Kidney (tissue), 14 donors: ENCODE results near the gene FAM120A. TPM values are rescaled to one million over a fixed set of nuclear protein-coding genes. Genes with fewer than 3 reads are reported as not detected.

Experiments
- DNase-seq, 5 donors: peaks; one replicate each; pipeline ENCODE4 v3.0.0-alpha.2; 2013 to 2020
- FAIRE-seq: peaks from 2 replicates; lab custom pipeline; 2012; peaks lifted over from hg19 to GRCh38; lab: Jason Lieb, UNC
- H3K27ac ChIP-seq, 2 donors: one replicate each; pipeline ENCODE4 v1.7.0; 2013; ENCODE audit warnings: low read depth in 2 of 2, low read length in 2 of 2, inconsistent platforms in 1 of 2
- H3K27me3 ChIP-seq: one replicate; pipeline ENCODE4 v1.7.1; 2013; ENCODE audit warnings: low read length, inconsistent platforms; ENCODE audit not compliant: control insufficient read depth, insufficient read depth
- H3K36me3 ChIP-seq, 3 donors: one replicate each; pipeline versions ENCODE4 v1.7.0 to v1.7.1; 2013; ENCODE audit warnings: low read length in 3 of 3, control low read depth in 1 of 3, inconsistent platforms in 1 of 3; ENCODE audit not compliant: insufficient read depth in 3 of 3, control insufficient read depth in 2 of 3
- H3K4me1 ChIP-seq, 3 donors: one replicate each; pipeline versions ENCODE4 v1.7.0 to v1.7.1; 2013; ENCODE audit warnings: low read length in 3 of 3, inconsistent platforms in 1 of 3, low read depth in 1 of 3; ENCODE audit not compliant: control insufficient read depth in 2 of 3, insufficient read depth in 2 of 3
- H3K4me3 ChIP-seq, 3 donors: one replicate each; pipeline versions ENCODE4 v1.7.0 to v1.8.1; 2013; ENCODE audit warnings: low read length in 3 of 3, control low read depth in 1 of 3, inconsistent platforms in 1 of 3
- H3K9ac ChIP-seq, 3 donors: one replicate each; pipeline versions ENCODE4 v1.7.0 to v1.7.1; 2013; ENCODE audit warnings: low read length in 3 of 3, control low read depth in 1 of 3, inconsistent platforms in 1 of 3
- H3K9me3 ChIP-seq, 3 donors: one replicate each; pipeline versions ENCODE4 v1.7.0 to v1.7.1; 2013; ENCODE audit warnings: low read length in 3 of 3, control low read depth in 1 of 3, inconsistent platforms in 1 of 3; ENCODE audit not compliant: control insufficient read depth in 2 of 3, insufficient read depth in 1 of 3
- CTCF ChIP-seq: IDR thresholded peaks from 3 replicates; pipeline ENCODE4 v1.5.1; 2012; ENCODE audit warnings: mild to moderate bottlenecking, moderate library complexity, borderline replicate concordance; ENCODE audit not compliant: insufficient read depth; ENCODE audit errors: extremely low read depth
- intact Hi-C: fragments of 100-400 bp; cut with DNase I; formaldehyde crosslinking; loops from one replicate; pipeline ENCODE4 v1.11.1; 2022
- polyA plus RNA-seq: library from polyadenylated mRNA; stranded (reverse); fragments of 350-450 nt; fragmentation: Illumina TruSeq; extraction: RNeasy Lipid Tissue Mini Kit (QIAGEN cat#74804); gene quantifications from one replicate; pipeline ENCODE4 v1.2.3, GENCODE V29; 2014; ENCODE audit warnings: low read depth, low replicate concordance; ENCODE audit not compliant: insufficient read depth
- total RNA-seq: library from RNA; stranded (reverse); fragmentation: NEBNext Ultra II Directional; extraction: Animal tissue kit (Norgen Biotek cat#: 25700); gene quantifications from one replicate; pipeline ENCODE4 v1.2.1, GENCODE V29; 2021
- donor health status: control.
- donor health status: control.
- donor health status: control.
- donor health status: control.
- donor health status: control.
- donor health status: DM: yes; HTN: yes; CAD: no.
- donor health status: Normal renal cell carcinoma (clear cell type).

FAM120A gene
- total and polyA plus RNA-seq, 2 donors from 2014 or later, result 43.7 to 127 TPM

- FAIRE-seq (no peak), DNase-seq (no peak)
- Histone ChIP-seq H3K9me3 (no peaks in the 10 kb centered on the region), H3K4me3 (no peak overlapping the region), H3K27ac (no peak overlapping the region), H3K4me1 (no peaks in the 10 kb centered on the region), H3K9ac (no peak overlapping the region), H3K36me3 (no peaks in the 10 kb centered on the region), H3K27me3 (no peaks in the 10 kb centered on the region)
- no peak for TF ChIP-seq CTCF
- intact Hi-C loops, result no loop called here
Measured at GRCh38 chr9:93434056-93434455, 17.4 kb upstream of the FAM120A start.

- Histone ChIP-seq H3K9ac (no peak overlapping the region), H3K27ac (no peak overlapping the region), H3K4me1 (no peaks in the 10 kb centered on the region), H3K36me3 (no peaks in the 10 kb centered on the region), H3K27me3 (no peaks in the 10 kb centered on the region), H3K4me3 (no peak overlapping the region), H3K9me3 (no peaks in the 10 kb centered on the region)
- DNase-seq, result no peak
- FAIRE-seq, result no peak
- intact Hi-C loops, result no loop called here
- TF ChIP-seq CTCF, result no peak
Measured at GRCh38 chr9:93435386-93435785, 16.1 kb upstream of the FAM120A start.

- intact Hi-C loops, result no loop called here
Measured at GRCh38 chr9:93436218-93436617, 15.3 kb upstream of the FAM120A start.

More at GRCh38 chr9:93436218-93436617, 15.3 kb upstream of the FAM120A start:
- Histone ChIP-seq H3K4me1 (no peaks in the 10 kb centered on the region), H3K27ac (no peak overlapping the region), H3K9ac (no peak overlapping the region), H3K4me3 (no peak overlapping the region), H3K9me3 (no peaks in the 10 kb centered on the region), H3K36me3 (no peaks in the 10 kb centered on the region), H3K27me3 (no peaks in the 10 kb centered on the region)
- TF ChIP-seq CTCF, result no peak
- DNase-seq (no peak), FAIRE-seq (no peak)
